SK-N-SH (cell line): ENCODE data around the gene PITPNM3. TPM values are rescaled to one million over a fixed set of nuclear protein-coding genes. Genes with fewer than 3 reads are reported as not detected.
A peak's percentile ranks its signal among the peaks of the same experiment; 100 is the strongest.

ENCODE experiments used
- CTCF ChIA-PET: fragments of 300-600, 350-600 bp; formaldehyde crosslinking; extraction: SDS; loops from one replicate; lab custom pipeline; 2021; lab: Yijun Ruan, JAX
- POLR2A ChIA-PET: fragments of 350-600 bp; sonication (Branson Sonifier 250); formaldehyde crosslinking; extraction: SDS; loops from one replicate; lab custom pipeline; 2020; ENCODE audit warnings: antibody characterized with exemption, inconsistent platforms; lab: Yijun Ruan, JAX
- DNase-seq: peaks from one replicate; pipeline ENCODE4 v3.0.0; 2012
- H2AFZ ChIP-seq: fragments of 200-600 bp; sonication (generic); 2 replicates; pipeline ENCODE4 v1.8.1; 2016; ENCODE audit warnings: antibody characterized with exemption, mild to moderate bottlenecking, low read depth
- H3F3A ChIP-seq: fragments of 200-600 bp; sonication (generic); replicated peaks from 2 replicates; pipeline ENCODE3; 2016; ENCODE audit warnings: antibody characterized with exemption, mild to moderate bottlenecking; ENCODE audit not compliant: insufficient read depth
- H3K27ac ChIP-seq, 2 experiments: fragments of 200-500 bp in 1 of 2; fragments of 200-600 bp in 1 of 2; sonication (Bioruptor generic) in 1 of 2; sonication (generic), shearing (Covaris generic) in 1 of 2; 2 replicates each; pipeline versions ENCODE4 v1.5.1 to v1.6.1; 2014 to 2016; ENCODE audit warnings: low read depth in 2 of 2, inconsistent platforms in 1 of 2, low read length in 1 of 2, mild to moderate bottlenecking in 1 of 2, mixed read lengths in 1 of 2
- H3K27me3 ChIP-seq: fragments of 200-600 bp; sonication (generic), shearing (Covaris generic); 2 replicates; pipeline ENCODE4 v1.6.1; 2016; ENCODE audit warnings: mixed run types; ENCODE audit not compliant: insufficient read depth
- H3K36me3 ChIP-seq, 2 experiments: fragments of 200-500 bp in 1 of 2; fragments of 200-600 bp in 1 of 2; sonication (Bioruptor generic) in 1 of 2; sonication (generic) in 1 of 2; replicated peaks in 1 of 2; 2 replicates each; pipeline versions ENCODE3 to v1.5.1; 2014 to 2016; ENCODE audit warnings: low read length in 1 of 2, mild to moderate bottlenecking in 1 of 2; ENCODE audit not compliant: insufficient read depth in 2 of 2, control insufficient read depth in 1 of 2
- H3K4me1 ChIP-seq, 2 experiments: fragments of 200-500 bp in 1 of 2; fragments of 200-600 bp in 1 of 2; sonication (Bioruptor generic) in 1 of 2; sonication (generic), shearing (Covaris generic) in 1 of 2; 2 replicates each; pipeline versions ENCODE4 v1.5.1 to v1.6.1; 2014 to 2016; ENCODE audit warnings: low read depth in 1 of 2, low read length in 1 of 2, mixed run types in 1 of 2; ENCODE audit not compliant: insufficient read depth in 2 of 2, control insufficient read depth in 1 of 2
- H3K4me2 ChIP-seq: fragments of 200-600 bp; sonication (generic), shearing (Covaris generic); 2 replicates; pipeline ENCODE4 v1.6.1; 2017; ENCODE audit warnings: mixed run types
- H3K4me3 ChIP-seq, 2 experiments: fragments of 200-500 bp in 1 of 2; fragments of 200-600 bp in 1 of 2; sonication (Bioruptor generic) in 1 of 2; sonication (generic), shearing (Covaris generic) in 1 of 2; 2 replicates each; pipeline versions ENCODE4 v1.5.1 to v1.8.1; 2014 to 2016; ENCODE audit warnings: low read depth in 2 of 2, inconsistent platforms in 1 of 2, low read length in 1 of 2, mild to moderate bottlenecking in 1 of 2, mixed read lengths in 1 of 2, moderate library complexity in 1 of 2
- H3K79me2 ChIP-seq: fragments of 200-600 bp; sonication (generic); 2 replicates; pipeline ENCODE4 v1.8.1; 2017; ENCODE audit warnings: mild to moderate bottlenecking; ENCODE audit not compliant: insufficient read depth
- H3K9ac ChIP-seq: fragments of 200-600 bp; sonication (generic); 2 replicates; pipeline ENCODE4 v1.6.1; 2017; ENCODE audit warnings: mixed run types
- H3K9me2 ChIP-seq: fragments of 200-600 bp; sonication (generic); 2 replicates; pipeline ENCODE4 v1.6.1; 2017; ENCODE audit warnings: mixed run types
- H3K9me3 ChIP-seq: fragments of 200-600 bp; sonication (generic); 2 replicates; pipeline ENCODE4 v1.6.1; 2017; ENCODE audit warnings: mixed run types, mild to moderate bottlenecking, moderate library complexity
- H4K20me1 ChIP-seq: fragments of 200-600 bp; sonication (generic); 2 replicates; pipeline ENCODE4 v1.6.1; 2017; ENCODE audit warnings: mild to moderate bottlenecking, mixed run types; ENCODE audit not compliant: insufficient read depth
- CHD2 ChIP-seq: fragments of 150-350 bp; IDR thresholded peaks from 2 replicates; pipeline ENCODE4 v1.6.1; 2018; ENCODE audit warnings: low read length; ENCODE audit not compliant: partially characterized antibody
- ELF1 ChIP-seq: IDR thresholded peaks from 2 replicates; pipeline ENCODE4 v1.4.0; 2012
- EZH2phosphoT487 ChIP-seq: fragments of 200-600 bp; sonication (generic); IDR thresholded peaks from 2 replicates; pipeline ENCODE4 v1.6.1; 2017; ENCODE audit warnings: low read depth, mixed run types, mild to moderate bottlenecking, antibody characterized with exemption, moderate library complexity, borderline replicate concordance
- FOSL2 ChIP-seq: IDR thresholded peaks from 2 replicates; pipeline ENCODE4 v1.4.0; 2012; ENCODE audit warnings: low read depth, mild to moderate bottlenecking, moderate library complexity, borderline replicate concordance
- FOXJ3 ChIP-seq: sonication (generic); formaldehyde crosslinking; IDR thresholded peaks from 2 replicates; pipeline ENCODE4 v1.5.1; 2020; ENCODE audit warnings: mild to moderate bottlenecking, missing genetic modification reagents
- GABPA ChIP-seq: IDR thresholded peaks from 2 replicates; pipeline ENCODE4 v1.4.0; 2012; ENCODE audit warnings: low read depth, mild to moderate bottlenecking
- GATA2 ChIP-seq: sonication (generic); formaldehyde crosslinking; IDR thresholded peaks from 2 replicates; pipeline ENCODE4 v1.5.0; 2020; ENCODE audit warnings: mild to moderate bottlenecking, missing genetic modification reagents
- IRF3 ChIP-seq: fragments of 150-350 bp; IDR thresholded peaks from 2 replicates; pipeline ENCODE4 v1.6.1; 2016; ENCODE audit warnings: mild to moderate bottlenecking, low read depth, low read length
- NRF1 ChIP-seq: IDR thresholded peaks from 2 replicates; pipeline ENCODE4 v1.6.1; 2012; ENCODE audit warnings: low read depth, mild to moderate bottlenecking, low read length
- RFX5 ChIP-seq: IDR thresholded peaks from 2 replicates; pipeline ENCODE4 v1.6.1; 2012; ENCODE audit warnings: mild to moderate bottlenecking, improper control_type of control experiment, low read length
- SIN3A ChIP-seq: IDR thresholded peaks from 2 replicates; pipeline ENCODE4 v1.6.1; 2012; ENCODE audit warnings: low read depth, mild to moderate bottlenecking, low read length, moderate library complexity, borderline replicate concordance
- SMC3 ChIP-seq: IDR thresholded peaks from 2 replicates; pipeline ENCODE4 v1.6.1; 2012; ENCODE audit warnings: low read depth, low read length, improper control_type of control experiment
- TEAD4 ChIP-seq: IDR thresholded peaks from 2 replicates; pipeline ENCODE4 v1.4.0; 2012; ENCODE audit warnings: mild to moderate bottlenecking, borderline replicate concordance; ENCODE audit not compliant: insufficient read depth
- WGBS: methylation state at CpG from one replicate; pipeline ENCODE4 v1.1.6; 2017; ENCODE audit warnings: low lambda C conversion rate; 5-methylcytosine and 5-hydroxymethylcytosine counted together
- polyA plus RNA-seq, 3 experiments: library from polyadenylated mRNA; depleted of rRNA; stranded (reverse); fragments of >200 nt; gene quantifications; 2 replicates each; pipeline ENCODE4 v1.2.3, GENCODE V29; 2012
- TF ChIP-seq, protein P1 (sequence below): IDR thresholded peaks from 2 replicates; pipeline ENCODE4 v1.6.1; 2012; ENCODE audit warnings: mild to moderate bottlenecking, low read depth, low read length, moderate library complexity
- TF ChIP-seq, protein P2 (sequence below): IDR thresholded peaks from 2 replicates; pipeline ENCODE4 v1.4.0; 2012; ENCODE audit warnings: low read depth, borderline replicate concordance
- TF ChIP-seq, protein P3 (sequence below): IDR thresholded peaks from 2 replicates; pipeline ENCODE4 v1.4.0; 2012; ENCODE audit warnings: low read depth, borderline replicate concordance

Gene PITPNM3
- 0.82 and 0.86 TPM in 2 replicates for polyA plus RNA-seq (2012; rRNA removed)
- 0.33 and 0.52 TPM in 2 replicates for polyA plus RNA-seq (2012; cell fraction: cytosol; rRNA removed)
- polyA plus RNA-seq (2012; cell fraction: nucleus; rRNA removed): 3.1 and 3.5 TPM in 2 replicates

DNA sequence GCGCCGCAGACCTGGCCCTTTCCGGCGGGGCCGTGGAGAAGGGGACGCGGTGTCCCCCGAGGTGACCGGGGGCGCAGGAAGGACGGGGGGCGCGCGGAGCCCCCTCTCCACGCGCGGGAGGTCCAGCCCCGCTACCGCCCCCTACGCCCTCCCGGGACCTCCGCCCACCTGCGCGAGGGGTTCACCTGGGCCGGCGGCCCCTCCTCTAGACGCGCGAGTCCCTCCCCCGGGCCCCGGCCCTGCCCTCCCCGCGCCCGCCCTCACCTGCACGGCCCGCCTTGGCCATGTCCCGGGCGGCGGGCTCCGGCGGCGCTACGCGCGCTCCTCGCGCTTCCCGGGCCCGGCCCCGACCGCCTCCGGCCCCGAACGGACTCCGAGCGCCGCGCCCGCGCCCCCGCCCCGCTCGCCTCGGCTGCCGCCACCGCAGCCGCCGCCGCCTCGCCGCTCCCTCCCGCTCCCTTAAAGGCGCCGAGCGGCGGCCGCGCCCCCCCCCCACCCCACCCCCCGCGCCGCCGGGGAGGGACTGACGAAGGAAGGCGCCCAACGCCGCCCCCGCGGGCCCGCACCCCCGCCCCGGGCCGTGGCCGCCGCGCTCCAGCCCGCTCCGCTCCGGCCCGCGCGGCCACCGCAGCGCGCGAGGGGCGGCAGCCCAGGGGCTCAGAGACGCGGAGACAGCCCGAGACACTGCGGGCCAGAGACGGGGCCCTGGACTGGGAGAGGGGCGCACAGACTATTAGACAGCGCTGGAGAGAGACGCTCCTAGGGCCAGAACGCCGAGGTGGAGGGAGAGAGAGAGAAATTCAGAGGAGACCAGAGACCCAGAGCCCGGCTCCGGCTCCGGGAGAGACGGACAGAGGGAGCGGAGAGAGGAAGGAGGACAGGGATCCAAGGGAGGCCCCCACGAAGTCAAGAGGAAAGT is at the start of gene PITPNM3:
Gene PITPNM3, minus strand, starts transcription at position 435 of the 919 bp plus-strand sequence. Its CDS starts 149 bp downstream, at position 286.
- WGBS: 10% methylated on average over 56 of the region's 122 CpGs
- peak within 1 kb of the TSS; percentile 81; the same call in 1 of the 2 replicates for H2AFZ ChIP-seq

GRCh38 chr17:6605142-6605541 is 48.8 kb upstream of the PITPNM3 start:
- Histone ChIP-seq H3K9me2 (no peaks in the 10 kb centered on the region), H4K20me1 (no peaks in the 10 kb centered on the region), H3K4me1 (no peaks in the 10 kb centered on the region), H3K27ac (no peak overlapping the region), H3F3A (no peaks in the 10 kb centered on the region), H3K36me3 (peaks cover 51 to 99% of the 10 kb centered on the region in 2 experiments), H3K79me2 (no peaks in the 10 kb centered on the region), H3K9ac (no peak overlapping the region), H3K4me2 (no peak overlapping the region), H2AFZ (no peak overlapping the region), H3K4me3 (no peak overlapping the region), H3K27me3 (no peaks in the 10 kb centered on the region), H3K9me3 (no peaks in the 10 kb centered on the region)
- 97% methylated on average over 6 of the region's 6 CpGs for WGBS
- ChIA-PET CTCF (interaction anchor here (0.6 to 1.3 kb wide), 2 partner anchors 17 to 129 kb away, joined by 3 read pairs; no protein-coding TSS in a partner anchor), POLR2A (no interaction called here)
- DNase-seq: no peak
- TF ChIP-seq ELF1: no peak
- TF ChIP-seq, protein P1, sequence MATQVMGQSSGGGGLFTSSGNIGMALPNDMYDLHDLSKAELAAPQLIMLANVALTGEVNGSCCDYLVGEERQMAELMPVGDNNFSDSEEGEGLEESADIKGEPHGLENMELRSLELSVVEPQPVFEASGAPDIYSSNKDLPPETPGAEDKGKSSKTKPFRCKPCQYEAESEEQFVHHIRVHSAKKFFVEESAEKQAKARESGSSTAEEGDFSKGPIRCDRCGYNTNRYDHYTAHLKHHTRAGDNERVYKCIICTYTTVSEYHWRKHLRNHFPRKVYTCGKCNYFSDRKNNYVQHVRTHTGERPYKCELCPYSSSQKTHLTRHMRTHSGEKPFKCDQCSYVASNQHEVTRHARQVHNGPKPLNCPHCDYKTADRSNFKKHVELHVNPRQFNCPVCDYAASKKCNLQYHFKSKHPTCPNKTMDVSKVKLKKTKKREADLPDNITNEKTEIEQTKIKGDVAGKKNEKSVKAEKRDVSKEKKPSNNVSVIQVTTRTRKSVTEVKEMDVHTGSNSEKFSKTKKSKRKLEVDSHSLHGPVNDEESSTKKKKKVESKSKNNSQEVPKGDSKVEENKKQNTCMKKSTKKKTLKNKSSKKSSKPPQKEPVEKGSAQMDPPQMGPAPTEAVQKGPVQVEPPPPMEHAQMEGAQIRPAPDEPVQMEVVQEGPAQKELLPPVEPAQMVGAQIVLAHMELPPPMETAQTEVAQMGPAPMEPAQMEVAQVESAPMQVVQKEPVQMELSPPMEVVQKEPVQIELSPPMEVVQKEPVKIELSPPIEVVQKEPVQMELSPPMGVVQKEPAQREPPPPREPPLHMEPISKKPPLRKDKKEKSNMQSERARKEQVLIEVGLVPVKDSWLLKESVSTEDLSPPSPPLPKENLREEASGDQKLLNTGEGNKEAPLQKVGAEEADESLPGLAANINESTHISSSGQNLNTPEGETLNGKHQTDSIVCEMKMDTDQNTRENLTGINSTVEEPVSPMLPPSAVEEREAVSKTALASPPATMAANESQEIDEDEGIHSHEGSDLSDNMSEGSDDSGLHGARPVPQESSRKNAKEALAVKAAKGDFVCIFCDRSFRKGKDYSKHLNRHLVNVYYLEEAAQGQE: no peak
- TF ChIP-seq TEAD4: no peak
- TF ChIP-seq EZH2phosphoT487: no peak
- TF ChIP-seq SIN3A: no peak
- TF ChIP-seq, protein P2, sequence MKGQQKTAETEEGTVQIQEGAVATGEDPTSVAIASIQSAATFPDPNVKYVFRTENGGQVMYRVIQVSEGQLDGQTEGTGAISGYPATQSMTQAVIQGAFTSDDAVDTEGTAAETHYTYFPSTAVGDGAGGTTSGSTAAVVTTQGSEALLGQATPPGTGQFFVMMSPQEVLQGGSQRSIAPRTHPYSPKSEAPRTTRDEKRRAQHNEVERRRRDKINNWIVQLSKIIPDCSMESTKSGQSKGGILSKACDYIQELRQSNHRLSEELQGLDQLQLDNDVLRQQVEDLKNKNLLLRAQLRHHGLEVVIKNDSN: no peak
- TF ChIP-seq, protein P3, sequence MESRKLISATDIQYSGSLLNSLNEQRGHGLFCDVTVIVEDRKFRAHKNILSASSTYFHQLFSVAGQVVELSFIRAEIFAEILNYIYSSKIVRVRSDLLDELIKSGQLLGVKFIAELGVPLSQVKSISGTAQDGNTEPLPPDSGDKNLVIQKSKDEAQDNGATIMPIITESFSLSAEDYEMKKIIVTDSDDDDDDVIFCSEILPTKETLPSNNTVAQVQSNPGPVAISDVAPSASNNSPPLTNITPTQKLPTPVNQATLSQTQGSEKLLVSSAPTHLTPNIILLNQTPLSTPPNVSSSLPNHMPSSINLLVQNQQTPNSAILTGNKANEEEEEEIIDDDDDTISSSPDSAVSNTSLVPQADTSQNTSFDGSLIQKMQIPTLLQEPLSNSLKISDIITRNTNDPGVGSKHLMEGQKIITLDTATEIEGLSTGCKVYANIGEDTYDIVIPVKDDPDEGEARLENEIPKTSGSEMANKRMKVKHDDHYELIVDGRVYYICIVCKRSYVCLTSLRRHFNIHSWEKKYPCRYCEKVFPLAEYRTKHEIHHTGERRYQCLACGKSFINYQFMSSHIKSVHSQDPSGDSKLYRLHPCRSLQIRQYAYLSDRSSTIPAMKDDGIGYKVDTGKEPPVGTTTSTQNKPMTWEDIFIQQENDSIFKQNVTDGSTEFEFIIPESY: no peak
- no peak for TF ChIP-seq FOSL2
- no peak for TF ChIP-seq GABPA
- TF ChIP-seq RFX5: no peak
- no peak for TF ChIP-seq IRF3
- TF ChIP-seq NRF1: no peak
- no peak for TF ChIP-seq SMC3

More for the DNA sequence above, at the start of gene PITPNM3:
- H3K9me3 ChIP-seq: no peaks in the 10 kb centered on the region
- no peak within 1 kb of the TSS for H3K9ac ChIP-seq
- H3K27ac ChIP-seq: no peak within 1 kb of the TSS
- peak within 1 kb of the TSS; percentile 40 to 59 for H3K4me3 ChIP-seq
- H3K4me1 ChIP-seq: peaks cover 0 to 9% of the 10 kb centered on the region in 2 experiments; a peak in 1 of 4 replicates
- ChIA-PET CTCF (interaction anchor here (1.6 kb wide), 1 partner anchor 83 kb away, joined by 8 read pairs; no protein-coding TSS in a partner anchor), POLR2A (no interaction called here)
- peaks cover 6% of the 10 kb centered on the region for H3F3A ChIP-seq
- DNase-seq: peak; percentile 75
- no peaks in the 10 kb centered on the region for H4K20me1 ChIP-seq
- H3K79me2 ChIP-seq: no peaks in the 10 kb centered on the region
- no peaks in the 10 kb centered on the region for H3K9me2 ChIP-seq
- no peaks in the 10 kb centered on the region for H3K27me3 ChIP-seq
- peak within 1 kb of the TSS; percentile 98 for H3K4me2 ChIP-seq
- no peaks in the 10 kb centered on the region for H3K36me3 ChIP-seq
- no peak for TF ChIP-seq GATA2 (CRISPR knock-in tag)
- no peak for TF ChIP-seq GABPA
- TF ChIP-seq FOXJ3 (CRISPR knock-in tag): no peak
- no peak for TF ChIP-seq CHD2
- no peak for TF ChIP-seq SMC3
- no peak for TF ChIP-seq ELF1
- no peak for TF ChIP-seq RFX5
- TF ChIP-seq EZH2phosphoT487: no peak
